ENCODE results near the gene ZBTB46. TPM values are rescaled to one million over a fixed set of nuclear protein-coding genes. Genes with fewer than 3 reads are reported as not detected.
"Not testable (repeated sequence)": the region's sequence is repeated elsewhere in the genome, so short reads cannot be mapped to it uniquely, and the experiment has no call there.

ZBTB46 gene
- total RNA-seq, 1 donor from 2014 or later = 67.4 TPM

GRCh38 chr20:63858393-63859165 lies 27.5 kb upstream of the ZBTB46 start:
- peak; percentile 82 for DNase-seq

- peak; percentile 15 for DNase-seq
Observed at GRCh38 chr20:63857764-63858392, 26.8 kb upstream of the ZBTB46 start.

- no peak for DNase-seq
Observed at GRCh38 chr20:63856098-63856511, 25.0 kb upstream of the ZBTB46 start.

DNA sequence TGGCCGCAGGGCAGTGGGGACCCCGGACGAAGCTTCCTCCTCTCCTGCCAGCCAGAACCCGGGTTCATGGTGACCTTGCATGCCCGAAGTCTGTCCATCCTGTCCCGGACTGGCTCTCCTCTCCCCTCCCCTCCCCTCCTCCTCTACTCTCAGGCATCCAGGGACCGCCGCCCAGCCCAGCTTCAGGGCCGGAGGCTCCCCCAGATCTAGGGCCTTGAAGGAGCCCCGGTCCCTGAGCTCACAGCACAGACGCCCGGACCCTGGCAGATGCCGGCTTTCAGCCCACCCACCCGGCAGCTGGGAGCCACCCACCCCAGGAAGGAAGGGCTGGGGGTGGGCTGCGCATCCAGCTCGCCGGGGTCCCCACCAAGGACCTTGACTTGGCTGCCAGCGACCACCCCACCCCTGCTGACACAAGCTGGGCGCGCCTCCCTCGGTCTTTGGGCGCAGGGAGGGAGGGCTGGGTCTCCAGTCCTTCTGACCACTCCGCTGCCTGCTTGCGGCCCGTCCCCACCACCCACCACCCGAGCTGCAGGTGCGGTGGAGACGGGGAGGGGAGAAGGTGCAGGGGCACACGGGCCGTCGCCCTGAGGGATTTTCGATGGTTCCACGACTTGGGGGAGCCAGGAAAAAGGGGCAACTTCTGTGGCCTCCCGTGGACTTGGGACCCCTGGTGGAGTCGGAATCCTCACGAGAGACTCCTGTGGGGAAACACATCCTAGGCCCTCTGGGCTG lies 24.5 kb upstream of the ZBTB46 start:
- DNase-seq = no peak

DNA sequence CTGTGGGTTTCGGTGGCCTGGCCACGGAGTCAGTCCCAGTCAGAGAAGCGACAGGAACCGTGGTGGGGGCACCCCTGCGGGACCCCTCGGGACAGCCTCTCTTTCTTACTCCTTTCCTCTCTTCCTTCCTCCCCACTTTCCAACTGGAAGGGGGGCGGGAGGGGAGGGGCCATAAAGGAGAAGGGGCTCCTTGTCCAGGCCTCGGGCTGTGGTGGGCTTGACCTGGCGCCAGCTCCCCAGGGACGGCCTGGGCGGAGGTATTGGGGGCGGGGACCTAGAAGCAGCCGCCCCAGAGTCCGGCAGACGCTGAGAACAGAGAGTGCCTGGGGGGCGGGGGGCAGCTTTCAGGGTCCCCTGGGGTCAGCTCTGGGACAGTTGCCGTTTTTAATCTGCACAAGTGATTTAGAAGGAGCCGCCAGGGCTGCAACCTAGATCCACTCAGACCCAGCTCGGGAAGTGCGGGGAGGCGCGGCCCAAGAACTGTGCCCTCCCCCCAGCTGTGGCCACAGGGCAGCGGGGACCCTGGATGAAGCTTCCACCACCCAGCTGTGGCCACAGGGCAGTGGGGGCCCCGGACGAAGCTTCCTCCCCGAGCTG lies 23.8 kb upstream of the ZBTB46 start:
- DNase-seq = no peak

DNA sequence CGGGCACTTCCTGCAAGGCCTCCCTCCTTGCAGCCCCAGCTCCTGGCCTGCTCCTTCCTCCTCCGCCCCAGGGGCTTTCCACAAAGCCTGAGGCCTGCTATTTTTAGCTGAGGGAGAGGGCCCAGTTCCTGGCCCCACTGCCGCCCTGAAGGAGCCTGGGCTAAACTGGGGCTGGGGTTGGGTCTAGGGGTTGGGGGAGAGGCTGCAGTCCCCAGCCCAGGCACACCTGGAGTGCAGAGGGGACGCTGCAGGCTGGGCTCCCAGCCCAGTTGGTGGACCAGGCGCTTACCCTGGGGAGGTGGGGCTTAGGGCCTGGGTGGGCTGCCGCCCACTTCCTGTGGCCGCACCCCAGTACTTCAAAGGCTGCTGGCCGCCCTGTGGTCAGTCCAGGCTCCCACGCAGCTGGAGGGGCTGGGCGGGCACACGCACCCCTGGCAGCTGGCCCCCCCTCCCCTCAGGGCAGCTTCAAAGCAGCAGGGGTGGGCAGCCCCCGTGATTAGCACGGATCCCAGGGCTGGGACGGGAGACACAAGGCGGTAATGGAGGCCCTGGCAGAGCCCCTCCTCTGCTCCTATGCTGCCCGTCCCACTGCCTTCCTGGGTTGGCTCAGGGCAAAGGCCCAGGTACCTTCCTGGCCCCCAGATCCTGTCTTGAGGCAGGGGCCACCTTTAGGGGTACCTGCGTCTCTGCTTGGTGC lies 23.2 kb upstream of the ZBTB46 start:
- DNase-seq = no peak

- not testable (repeated sequence) for DNase-seq
Observed at GRCh38 chr20:63853733-63854068, 22.6 kb upstream of the ZBTB46 start.

DNA sequence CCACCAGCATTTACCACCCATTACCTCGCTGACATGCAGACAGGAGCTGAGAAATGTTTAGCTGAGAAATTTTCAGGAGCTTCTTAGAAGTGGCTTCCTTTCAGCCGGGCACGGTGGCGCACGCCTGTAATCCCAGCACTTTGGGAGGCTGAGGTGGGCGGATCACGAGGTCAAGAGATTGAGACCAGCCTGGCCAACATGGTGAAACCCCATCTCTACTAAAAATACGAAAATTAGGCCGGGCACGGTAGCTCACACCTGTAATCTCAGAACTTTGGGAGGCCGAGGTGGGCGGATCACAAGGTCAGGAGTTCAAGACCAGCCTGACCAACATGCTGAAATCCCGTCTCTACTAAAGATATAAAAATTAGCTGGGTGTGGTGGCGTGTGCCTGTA lies 20.5 kb upstream of the ZBTB46 start:
- not testable (repeated sequence) for DNase-seq

- DNase-seq = no peak
Observed at GRCh38 chr20:63850689-63851547, 19.9 kb upstream of the ZBTB46 start.

- DNase-seq = no peak
Observed at GRCh38 chr20:63848003-63848911, 17.2 kb upstream of the ZBTB46 start.

GRCh38 chr20:63847237-63848002 lies 16.4 kb upstream of the ZBTB46 start:
- DNase-seq = peak; percentile 74

DNA sequence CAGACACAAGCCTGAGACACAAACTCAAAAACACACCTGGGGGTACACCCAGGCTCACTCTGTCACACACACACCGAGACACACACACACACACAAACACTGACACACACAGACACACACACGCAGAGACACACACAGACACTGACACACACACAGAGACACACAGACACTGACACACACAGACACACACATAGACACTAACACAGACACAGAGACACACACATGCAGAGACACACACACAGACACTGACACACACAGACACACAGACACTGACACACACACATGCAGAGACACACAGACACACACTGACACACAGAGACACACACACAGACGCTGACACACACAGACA lies 15.8 kb upstream of the ZBTB46 start:
- no peak for DNase-seq

GRCh38 chr20:63846128-63846771 lies 15.2 kb upstream of the ZBTB46 start:
- DNase-seq = no peak

GRCh38 chr20:63844511-63844991 lies 13.5 kb upstream of the ZBTB46 start:
- DNase-seq = no peak

- no peak for DNase-seq
Observed at GRCh38 chr20:63843778-63844177, 12.7 kb upstream of the ZBTB46 start.

- DNase-seq = no peak
Observed at GRCh38 chr20:63843222-63843621, 12.2 kb upstream of the ZBTB46 start.

GRCh38 chr20:63842258-63842657 lies 11.2 kb upstream of the ZBTB46 start:
- DNase-seq = no peak

GRCh38 chr20:63840405-63840828 lies 9.4 kb upstream of the ZBTB46 start:
- DNase-seq = no peak

GRCh38 chr20:63839620-63840019 lies 8.6 kb upstream of the ZBTB46 start:
- no peak for DNase-seq
